K562 (cell line): ENCODE measurements around the gene NDST3. TPM values are rescaled to one million over a fixed set of nuclear protein-coding genes. Genes with fewer than 3 reads are reported as not detected.

Experiments
- ATAC-seq: fragments of 200-7000 bp; cut with Tn5 transposase; 3 replicates; pipeline ENCODE4 v1.9.1; 2020; ENCODE audit warnings: moderate library complexity
- BruUV-seq: library from RNA; stranded (reverse); fragments of 400-500 nt; replicated peaks from 2 replicates; lab custom pipeline; 2021; lab: Mats Ljungman, UMichigan
- CTCF ChIA-PET: fragments of 300-600 bp; formaldehyde crosslinking; extraction: SDS; loops from one replicate; lab custom pipeline; 2021; ENCODE audit warnings: low intra/inter-chr PET ratio; lab: Yijun Ruan, JAX
- POLR2A ChIA-PET: fragments of 300-600, 350-650 bp; sonication (Branson Sonifier 250); formaldehyde crosslinking; extraction: SDS; loops from one replicate; lab custom pipeline; 2021; ENCODE audit warnings: antibody characterized with exemption, inconsistent platforms; lab: Yijun Ruan, JAX
- DNase-seq, 4 experiments: peaks; one replicate each; pipeline versions ENCODE4 v3.0.0 to v3.0.0-alpha.2; 2011 to 2018; ENCODE audit warnings: low spot score in 3 of 4, mixed read lengths in 3 of 4; ENCODE audit errors: extremely low read depth in 1 of 4
- FAIRE-seq: peaks from 2 replicates; lab custom pipeline; 2011; peaks lifted over from hg19 to GRCh38; lab: Jason Lieb, UNC
- H2AFZ ChIP-seq: 2 replicates; pipeline ENCODE4 v1.6.0; 2011; ENCODE audit warnings: low read depth, low read length, control low read depth, inconsistent platforms
- H3K27ac ChIP-seq: fragments of 200-600 bp; 3 replicates; pipeline ENCODE4 v1.8.0; 2011; ENCODE audit warnings: low read depth, mild to moderate bottlenecking, control low read depth, inconsistent platforms, low read length, moderate library complexity, mixed read lengths; ENCODE audit errors: extremely low read depth
- H3K27me3 ChIP-seq, 2 experiments: fragments of 300-600 bp in 1 of 2; 2 replicates in 1 of 2; 3 replicates in 1 of 2; pipeline versions ENCODE4 v1.6.0 to v1.8.0; 2011; ENCODE audit warnings: inconsistent platforms in 2 of 2, low read length in 2 of 2, mild to moderate bottlenecking in 1 of 2, mixed read lengths in 1 of 2, moderate library complexity in 1 of 2; ENCODE audit not compliant: control insufficient read depth in 2 of 2, insufficient read depth in 2 of 2
- H3K36me3 ChIP-seq: fragments of 300-600 bp; 3 replicates; pipeline ENCODE4 v1.8.0; 2011; ENCODE audit warnings: mild to moderate bottlenecking, low read length, inconsistent platforms; ENCODE audit not compliant: control insufficient read depth, insufficient read depth
- H3K4me1 ChIP-seq, 2 experiments: fragments of 200-600 bp in 1 of 2; replicated peaks in 1 of 2; 2 replicates in 1 of 2; 3 replicates in 1 of 2; pipeline versions ENCODE4 v1.5.1 to v1.8.0; 2011; ENCODE audit warnings: inconsistent platforms in 2 of 2, low read length in 2 of 2, mild to moderate bottlenecking in 1 of 2, mixed read lengths in 1 of 2, moderate library complexity in 1 of 2; ENCODE audit not compliant: control insufficient read depth in 2 of 2, insufficient read depth in 2 of 2
- H3K4me2 ChIP-seq: 2 replicates; pipeline ENCODE4 v1.6.1; 2011; ENCODE audit warnings: low read length, control low read depth, inconsistent platforms, mixed read lengths; ENCODE audit not compliant: insufficient read depth
- H3K4me3 ChIP-seq: fragments of 200-600 bp; sonication (generic), shearing (Covaris generic); 2 replicates; pipeline ENCODE4 v1.5.1; 2016; ENCODE audit warnings: control low read depth, inconsistent platforms
- H3K79me2 ChIP-seq: fragments of 200-600 bp; 3 replicates; pipeline ENCODE4 v1.8.0; 2011; ENCODE audit warnings: low read length, inconsistent platforms; ENCODE audit not compliant: control insufficient read depth, insufficient read depth
- H3K9ac ChIP-seq, 2 experiments: 2 replicates each; pipeline versions ENCODE4 v1.6.0 to v1.6.1; 2011; ENCODE audit warnings: low read depth in 2 of 2, low read length in 2 of 2, control low read depth in 1 of 2, inconsistent platforms in 1 of 2, mild to moderate bottlenecking in 1 of 2, mixed read lengths in 1 of 2; ENCODE audit not compliant: insufficient read depth in 1 of 2
- H3K9me1 ChIP-seq: one replicate; pipeline ENCODE4 v1.6.0; 2011; ENCODE audit warnings: inconsistent platforms, mild to moderate bottlenecking, low read length, moderate library complexity; ENCODE audit not compliant: control insufficient read depth, insufficient read depth
- H3K9me3 ChIP-seq: replicated peaks from 2 replicates; pipeline ENCODE4 v1.5.1; 2011; ENCODE audit warnings: low read depth, low read length, inconsistent platforms; ENCODE audit not compliant: control insufficient read depth, insufficient read depth
- H4K20me1 ChIP-seq: replicated peaks from 2 replicates; pipeline ENCODE4 v1.6.1; 2011; ENCODE audit warnings: low read length, inconsistent platforms, mixed read lengths; ENCODE audit not compliant: control insufficient read depth, insufficient read depth
- ARNT ChIP-seq, 2 experiments: fragments of 450-650 bp; IDR thresholded peaks; 2 replicates each; pipeline ENCODE4 v1.6.1; 2016; ENCODE audit warnings: mild to moderate bottlenecking in 1 of 2
- BRD4 ChIP-seq: fragments of 200-600 bp; sonication (generic); IDR thresholded peaks from 2 replicates; pipeline ENCODE4 v1.6.1; 2017; ENCODE audit warnings: inconsistent platforms
- HIVEP1 ChIP-seq: fragments of 250-450 bp; sonication (Bioruptor Pico); IDR thresholded peaks from 2 replicates; pipeline ENCODE4 v1.4.0; 2020; ENCODE audit warnings: mild to moderate bottlenecking
- HMG20A ChIP-seq: fragments of 450-650 bp; formaldehyde crosslinking; conservative IDR thresholded peaks from 2 replicates; pipeline ENCODE4 v1.4.0; 2020; ENCODE audit warnings: mild to moderate bottlenecking, mixed read lengths
- KHSRP ChIP-seq: fragments of 450-650 bp; IDR thresholded peaks from 2 replicates; pipeline ENCODE4 v1.6.1; 2017
- KLF1 ChIP-seq: fragments of 450-650 bp; IDR thresholded peaks from 2 replicates; pipeline ENCODE4 v1.6.1; 2016; ENCODE audit warnings: missing genetic modification characterization, missing compliant biosample characterization
- WGBS: fragments of 100-300 bp; shearing (Covaris generic); methylation state at CpG from one replicate; pipeline ENCODE4 v1.1.6; 2016; ENCODE audit warnings: low coverage, mixed read lengths; ENCODE audit not compliant: insufficient coverage; ENCODE audit errors: missing lambda C conversion rate; 5-methylcytosine and 5-hydroxymethylcytosine counted together
- in situ Hi-C: fragments of 300-500 bp; cut with MboI; formaldehyde crosslinking; loops from 4 replicates; pipeline ENCODE4 v1.15.0; 2018; ENCODE audit warnings: inconsistent platforms, mixed read lengths
- intact Hi-C: fragments of 100-400 bp; cut with micrococcal nuclease; formaldehyde crosslinking; loops from 2 replicates; pipeline ENCODE4 v1.14.2; 2022
- polyA plus RNA-seq, 8 experiments: library from polyadenylated mRNA; depleted of rRNA in 4 of 8; stranded (reverse) in 5 of 8; unstranded in 3 of 8; fragments of >200 nt; fragmentation: Nextera tagmentation in 2 of 8; fragmentation: Illumina TruSeq in 1 of 8; extraction: Ambion mirVana in 2 of 8; extraction: Trizol in 1 of 8; gene quantifications; 2 replicates each; pipeline versions ENCODE4 v1.2.1 to v1.2.3, GENCODE V29; 2011 to 2014; ENCODE audit warnings: inconsistent platforms in 1 of 8, missing spikeins in 1 of 8
- total RNA-seq, 7 experiments: library from RNA; depleted of rRNA in 6 of 7; stranded (reverse); fragments of >200 nt in 6 of 7; fragmentation: Illumina TruSeq in 2 of 7; extraction: Trizol in 2 of 7; gene quantifications; 2 replicates each; pipeline versions ENCODE4 v1.2.1 to v1.2.3, GENCODE V29; 2011 to 2021; ENCODE audit warnings: low replicate concordance in 1 of 7
- TF ChIP-seq, protein P1 (sequence below), 2 experiments: fragments of 450-650 bp; IDR thresholded peaks; 2 replicates each; pipeline ENCODE4 v1.6.1; 2018; ENCODE audit warnings: mild to moderate bottlenecking in 2 of 2, low read depth in 1 of 2; ENCODE audit not compliant: partially characterized antibody in 2 of 2
- TF ChIP-seq, protein P2 (sequence below): IDR thresholded peaks from 2 replicates; pipeline ENCODE4 v1.6.1; 2011; ENCODE audit not compliant: insufficient read length; ENCODE audit errors: extremely low read depth

NDST3 gene
- total and polyA plus RNA-seq, 9 of the 15 experiments (the other 6 are each of a cell fraction or from before 2014, with no cell fraction given), result not detected

DNA sequence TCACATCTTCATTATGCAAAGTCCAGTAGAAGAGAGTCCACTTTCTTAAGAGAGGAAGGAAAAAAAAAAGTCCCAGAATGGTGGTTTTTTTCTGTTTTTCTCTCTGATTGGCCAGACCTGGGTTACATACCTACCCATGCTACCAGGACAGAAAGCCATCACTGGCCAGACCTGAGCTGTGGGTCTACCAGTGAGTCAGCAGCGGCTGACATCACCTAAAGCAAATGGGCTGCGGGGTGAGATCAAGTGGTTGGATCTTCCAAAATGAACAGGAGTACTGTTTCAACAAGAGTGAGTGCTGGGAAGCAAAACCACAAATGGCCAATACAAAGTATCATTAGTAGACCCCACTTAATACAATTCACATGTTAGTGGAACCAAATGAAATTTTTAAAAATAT is 1.6 kb upstream of the NDST3 start:
- TF ChIP-seq HIVEP1 (CRISPR knock-in tag), result no peak
- TF ChIP-seq BRD4, result no peak
- TF ChIP-seq, protein P1, sequence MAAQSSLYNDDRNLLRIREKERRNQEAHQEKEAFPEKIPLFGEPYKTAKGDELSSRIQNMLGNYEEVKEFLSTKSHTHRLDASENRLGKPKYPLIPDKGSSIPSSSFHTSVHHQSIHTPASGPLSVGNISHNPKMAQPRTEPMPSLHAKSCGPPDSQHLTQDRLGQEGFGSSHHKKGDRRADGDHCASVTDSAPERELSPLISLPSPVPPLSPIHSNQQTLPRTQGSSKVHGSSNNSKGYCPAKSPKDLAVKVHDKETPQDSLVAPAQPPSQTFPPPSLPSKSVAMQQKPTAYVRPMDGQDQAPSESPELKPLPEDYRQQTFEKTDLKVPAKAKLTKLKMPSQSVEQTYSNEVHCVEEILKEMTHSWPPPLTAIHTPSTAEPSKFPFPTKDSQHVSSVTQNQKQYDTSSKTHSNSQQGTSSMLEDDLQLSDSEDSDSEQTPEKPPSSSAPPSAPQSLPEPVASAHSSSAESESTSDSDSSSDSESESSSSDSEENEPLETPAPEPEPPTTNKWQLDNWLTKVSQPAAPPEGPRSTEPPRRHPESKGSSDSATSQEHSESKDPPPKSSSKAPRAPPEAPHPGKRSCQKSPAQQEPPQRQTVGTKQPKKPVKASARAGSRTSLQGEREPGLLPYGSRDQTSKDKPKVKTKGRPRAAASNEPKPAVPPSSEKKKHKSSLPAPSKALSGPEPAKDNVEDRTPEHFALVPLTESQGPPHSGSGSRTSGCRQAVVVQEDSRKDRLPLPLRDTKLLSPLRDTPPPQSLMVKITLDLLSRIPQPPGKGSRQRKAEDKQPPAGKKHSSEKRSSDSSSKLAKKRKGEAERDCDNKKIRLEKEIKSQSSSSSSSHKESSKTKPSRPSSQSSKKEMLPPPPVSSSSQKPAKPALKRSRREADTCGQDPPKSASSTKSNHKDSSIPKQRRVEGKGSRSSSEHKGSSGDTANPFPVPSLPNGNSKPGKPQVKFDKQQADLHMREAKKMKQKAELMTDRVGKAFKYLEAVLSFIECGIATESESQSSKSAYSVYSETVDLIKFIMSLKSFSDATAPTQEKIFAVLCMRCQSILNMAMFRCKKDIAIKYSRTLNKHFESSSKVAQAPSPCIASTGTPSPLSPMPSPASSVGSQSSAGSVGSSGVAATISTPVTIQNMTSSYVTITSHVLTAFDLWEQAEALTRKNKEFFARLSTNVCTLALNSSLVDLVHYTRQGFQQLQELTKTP (IDR thresholded peaks at IDR 0.05; ENCODE audit: low read depth in 1 of 2, partially characterized antibody in 2 of 2), result no peak
- no peak for TF ChIP-seq KLF1 (tag)
- no peak for TF ChIP-seq HMG20A
- no peak for TF ChIP-seq KHSRP
- TF ChIP-seq ARNT (IDR thresholded peaks at IDR 0.05), result no peak
- TF ChIP-seq, protein P2, sequence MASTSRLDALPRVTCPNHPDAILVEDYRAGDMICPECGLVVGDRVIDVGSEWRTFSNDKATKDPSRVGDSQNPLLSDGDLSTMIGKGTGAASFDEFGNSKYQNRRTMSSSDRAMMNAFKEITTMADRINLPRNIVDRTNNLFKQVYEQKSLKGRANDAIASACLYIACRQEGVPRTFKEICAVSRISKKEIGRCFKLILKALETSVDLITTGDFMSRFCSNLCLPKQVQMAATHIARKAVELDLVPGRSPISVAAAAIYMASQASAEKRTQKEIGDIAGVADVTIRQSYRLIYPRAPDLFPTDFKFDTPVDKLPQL, result no peak
- no peaks in the 10 kb centered on the region for H4K20me1 ChIP-seq
- ATAC-seq (no peak), FAIRE-seq (no peak), DNase-seq (no peak)
- peaks cover 0 to 7% of the 10 kb centered on the region in 2 experiments; a peak in 1 of 5 replicates for H3K4me1 ChIP-seq
- no peak overlapping the region for H3K4me2 ChIP-seq
- no peaks in the 10 kb centered on the region for H3K9me1 ChIP-seq
- no peaks in the 10 kb centered on the region for H3K27me3 ChIP-seq
- no peak overlapping the region for H3K4me3 ChIP-seq
- WGBS, result 0% methylated on average over 2 of the region's 2 CpGs
- H3K36me3 ChIP-seq, result no peaks in the 10 kb centered on the region
- intact Hi-C loops, result no loop called here
- ChIA-PET POLR2A (no interaction called here), CTCF (no interaction called here)
- H3K9me3 ChIP-seq, result no peaks in the 10 kb centered on the region
- H2AFZ ChIP-seq, result no peak overlapping the region
- no peak overlapping the region for H3K27ac ChIP-seq
- H3K9ac ChIP-seq, result no peak overlapping the region
- no peaks in the 10 kb centered on the region for H3K79me2 ChIP-seq
- no TSS peak for BruUV-seq
- in situ Hi-C loops, result no loop called here
